GM12878 (cell line): ENCODE data around the gene PDCD6IP. TPM values are rescaled to one million over a fixed set of nuclear protein-coding genes. Genes with fewer than 3 reads are reported as not detected.

Experiments used
- ATAC-seq: fragments of 200-7000 bp; cut with Tn5 transposase; 3 replicates; pipeline ENCODE4 v1.9.1; 2020; ENCODE audit warnings: mild to moderate bottlenecking, moderate library complexity
- BruUV-seq: library from RNA; stranded (reverse); fragments of 400-500 nt; replicated peaks from 2 replicates; lab custom pipeline; 2021; lab: Mats Ljungman, UMichigan
- CTCF ChIA-PET: fragments of 300-600 bp; sonication (Branson Sonifier 250); formaldehyde crosslinking; extraction: SDS; loops from one replicate; lab custom pipeline; 2021; ENCODE audit warnings: inconsistent platforms; lab: Yijun Ruan, JAX
- POLR2A ChIA-PET: fragments of 350-600 bp; formaldehyde crosslinking; extraction: SDS; loops from one replicate; lab custom pipeline; 2021; ENCODE audit warnings: inconsistent platforms; lab: Charles Lee
- RAD21 ChIA-PET: fragments of 300-600 bp; sonication (Branson Sonifier 250); formaldehyde crosslinking; loops from one replicate; lab custom pipeline; 2023; ENCODE audit warnings: antibody characterized with exemption; ENCODE audit not compliant: unreplicated experiment; lab: Charles Lee
- SMC1A ChIA-PET: fragments of 300-600 bp; sonication (Branson Sonifier 250); formaldehyde crosslinking; loops from one replicate; lab custom pipeline; 2023; ENCODE audit not compliant: unreplicated experiment, uncharacterized antibody; lab: Charles Lee
- DNase-seq: peaks from one replicate; pipeline ENCODE4 v3.0.0-alpha.2; 2011; ENCODE audit warnings: low read depth, low spot score
- FAIRE-seq: peaks from 3 replicates; lab custom pipeline; 2011; peaks lifted over from hg19 to GRCh38; lab: Jason Lieb, UNC
- H2AFZ ChIP-seq: 2 replicates; pipeline ENCODE4 v1.6.0; 2011; ENCODE audit warnings: low read depth, low read length, control low read depth; ENCODE audit not compliant: control insufficient read depth
- H3K27ac ChIP-seq: 2 replicates; pipeline ENCODE4 v1.5.1; 2011; ENCODE audit warnings: control low read depth; ENCODE audit not compliant: control insufficient read depth, insufficient read depth
- H3K27me3 ChIP-seq, 2 experiments: replicated peaks in 1 of 2; 2 replicates each; pipeline versions ENCODE4 v1.6.0 to v1.6.1; 2011; ENCODE audit warnings: low read length in 1 of 2; ENCODE audit not compliant: control insufficient read depth in 2 of 2, insufficient read depth in 2 of 2
- H3K36me3 ChIP-seq, 2 experiments: 2 replicates each; pipeline ENCODE4 v1.5.1; 2011; ENCODE audit warnings: low read length in 1 of 2; ENCODE audit not compliant: control insufficient read depth in 2 of 2, insufficient read depth in 2 of 2
- H3K4me1 ChIP-seq: 2 replicates; pipeline ENCODE4 v1.6.1; 2011; ENCODE audit warnings: mild to moderate bottlenecking, low read length, moderate library complexity, mixed read lengths; ENCODE audit not compliant: control insufficient read depth, insufficient read depth
- H3K4me2 ChIP-seq: 2 replicates; pipeline ENCODE4 v1.6.0; 2011; ENCODE audit warnings: control low read depth; ENCODE audit not compliant: control insufficient read depth, insufficient read depth
- H3K4me3 ChIP-seq: fragments of 200-600 bp; sonication (generic); 2 replicates; pipeline ENCODE4 v1.5.1; 2016
- H3K79me2 ChIP-seq: 2 replicates; pipeline ENCODE4 v1.6.0; 2011; ENCODE audit warnings: low read length; ENCODE audit not compliant: control insufficient read depth, insufficient read depth
- H3K9ac ChIP-seq: 2 replicates; pipeline ENCODE4 v1.8.0; 2011; ENCODE audit warnings: low read length, control low read depth, mixed read lengths; ENCODE audit not compliant: control insufficient read depth, insufficient read depth
- H3K9me3 ChIP-seq: replicated peaks from 3 replicates; pipeline ENCODE4 v1.5.1; 2011; ENCODE audit warnings: mild to moderate bottlenecking, low read length; ENCODE audit not compliant: control insufficient read depth, insufficient read depth
- H4K20me1 ChIP-seq: 2 replicates; pipeline ENCODE4 v1.6.0; 2011; ENCODE audit not compliant: control insufficient read depth, insufficient read depth
- ASH2L ChIP-seq: fragments of 300-600, 200-600 bp; sonication (generic); IDR thresholded peaks from 2 replicates; pipeline ENCODE4 v1.6.1; 2017; ENCODE audit warnings: low read depth, mild to moderate bottlenecking, borderline replicate concordance
- BCL11A ChIP-seq: IDR thresholded peaks from 2 replicates; pipeline ENCODE4 v1.6.1; 2011; ENCODE audit warnings: low read depth, low read length
- BHLHE40 ChIP-seq, 2 experiments: fragments of 450-650 bp in 1 of 2; IDR thresholded peaks; 2 replicates each; pipeline ENCODE4 v1.6.1; 2011 to 2017; ENCODE audit warnings: low read depth in 2 of 2, borderline replicate concordance in 1 of 2, improper control_type of control experiment in 1 of 2, low read length in 1 of 2, mild to moderate bottlenecking in 1 of 2
- CBFB ChIP-seq: IDR thresholded peaks from 2 replicates; pipeline ENCODE4 v1.6.1; 2016; ENCODE audit warnings: antibody characterized with exemption, low read depth
- DPF2 ChIP-seq: fragments of 450-650 bp; IDR thresholded peaks from 2 replicates; pipeline ENCODE4 v1.6.1; 2017; ENCODE audit warnings: mild to moderate bottlenecking
- EZH2 ChIP-seq: IDR thresholded peaks from 2 replicates; pipeline ENCODE4 v1.6.1; 2012; ENCODE audit warnings: low read depth, mild to moderate bottlenecking, control low read depth, inconsistent platforms, low read length, borderline replicate concordance; ENCODE audit not compliant: control insufficient read depth
- HCFC1 ChIP-seq: fragments of 150-350 bp; IDR thresholded peaks from 2 replicates; pipeline ENCODE4 v1.6.1; 2014; ENCODE audit warnings: low read length
- LARP7 ChIP-seq: fragments of 450-650 bp; IDR thresholded peaks from 2 replicates; pipeline ENCODE4 v1.6.1; 2017; ENCODE audit warnings: mild to moderate bottlenecking
- TAF1 ChIP-seq: IDR thresholded peaks from 2 replicates; pipeline ENCODE4 v1.6.1; 2011; ENCODE audit warnings: mild to moderate bottlenecking, low read depth, low read length, borderline replicate concordance
- TBL1XR1 ChIP-seq: IDR thresholded peaks from 2 replicates; pipeline ENCODE4 v1.6.1; 2012; ENCODE audit warnings: low read depth, low read length, improper control_type of control experiment
- ZNF207 ChIP-seq: fragments of 450-650 bp; IDR thresholded peaks from 2 replicates; pipeline ENCODE4 v1.6.1; 2014; ENCODE audit warnings: antibody characterized with exemption, mild to moderate bottlenecking, borderline replicate concordance
- ZNF274 ChIP-seq: IDR thresholded peaks from one replicate; pipeline ENCODE4 v1.8.0; 2011; ENCODE audit not compliant: insufficient read length, insufficient read depth
- WGBS: methylation state at CpG from one replicate; pipeline ENCODE4 v1.1.6; 2016; ENCODE audit warnings: low lambda C conversion rate; ENCODE audit not compliant: insufficient replicate concordance, insufficient coverage; ENCODE audit errors: missing lambda C conversion rate; 5-methylcytosine and 5-hydroxymethylcytosine counted together
- in situ Hi-C: fragments of 300-500 bp; cut with MboI; formaldehyde crosslinking; loops from 9 replicates; pipeline ENCODE4 v1.14.3; 2018; ENCODE audit warnings: mixed read lengths
- intact Hi-C: fragments of 100-400 bp; cut with micrococcal nuclease; formaldehyde crosslinking; loops from one replicate; pipeline ENCODE4 v1.14.2; 2022; ENCODE audit not compliant: unreplicated experiment
- polyA plus RNA-seq, 11 experiments: library from polyadenylated mRNA; depleted of rRNA in 4 of 11; unstranded in 6 of 11; stranded (reverse) in 5 of 11; fragments of >200 nt; fragmentation: Nextera tagmentation in 4 of 11; fragmentation: Illumina TruSeq in 1 of 11; extraction: Ambion mirVana in 4 of 11; extraction: Trizol in 1 of 11; gene quantifications; 1 replicate in 1 of 11; 2 replicates in 10 of 11; pipeline versions ENCODE4 v1.2.1 to v1.2.3, GENCODE V29; 2011 to 2016; ENCODE audit warnings: inconsistent platforms in 2 of 11, missing spikeins in 2 of 11, low read depth in 1 of 11
- total RNA-seq, 4 experiments: library from RNA; depleted of rRNA in 3 of 4; stranded (reverse); fragments of >200 nt in 3 of 4; fragmentation: Illumina TruSeq in 1 of 4; extraction: Trizol in 1 of 4; gene quantifications; 2 replicates each; pipeline versions ENCODE4 v1.2.1 to v1.2.3, GENCODE V29; 2013 to 2021
- TF ChIP-seq, protein P1 (sequence below): fragments of 450-650 bp; IDR thresholded peaks from 2 replicates; pipeline ENCODE4 v1.6.1; 2014; ENCODE audit warnings: mild to moderate bottlenecking
- TF ChIP-seq, protein P2 (sequence below), 3 experiments: IDR thresholded peaks in 2 of 3; conservative IDR thresholded peaks in 1 of 3; 2 replicates each; pipeline ENCODE4 v1.5.1; 2011; ENCODE audit warnings: low read depth in 3 of 3, low read length in 3 of 3, mild to moderate bottlenecking in 3 of 3, control low read depth in 2 of 3, moderate library complexity in 2 of 3, inconsistent platforms in 1 of 3, mixed read lengths in 1 of 3; ENCODE audit not compliant: control insufficient read depth in 2 of 3, insufficient read depth in 1 of 3; ENCODE audit errors: extremely low read depth in 1 of 3
- TF ChIP-seq, protein P3 (sequence below): IDR thresholded peaks from 2 replicates; pipeline ENCODE4 v1.6.1; 2012; ENCODE audit warnings: low read depth, low read length, improper control_type of control experiment
- TF ChIP-seq, protein P4 (sequence below): fragments of 450-650 bp; formaldehyde crosslinking; IDR thresholded peaks from 2 replicates; pipeline ENCODE4 v1.4.0; 2022; ENCODE audit warnings: mild to moderate bottlenecking, moderate library complexity
- TF ChIP-seq, protein P5 (sequence below): fragments of 450-650 bp; conservative IDR thresholded peaks from 2 replicates; pipeline ENCODE4 v1.6.1; 2017; ENCODE audit warnings: mild to moderate bottlenecking, moderate library complexity

PDCD6IP gene
- total and polyA plus RNA-seq, 10 of the 15 experiments (the other 5 are each of a cell fraction or from before 2014, with no cell fraction given), result 16.0 to 169 (median 81.2) TPM

DNA sequence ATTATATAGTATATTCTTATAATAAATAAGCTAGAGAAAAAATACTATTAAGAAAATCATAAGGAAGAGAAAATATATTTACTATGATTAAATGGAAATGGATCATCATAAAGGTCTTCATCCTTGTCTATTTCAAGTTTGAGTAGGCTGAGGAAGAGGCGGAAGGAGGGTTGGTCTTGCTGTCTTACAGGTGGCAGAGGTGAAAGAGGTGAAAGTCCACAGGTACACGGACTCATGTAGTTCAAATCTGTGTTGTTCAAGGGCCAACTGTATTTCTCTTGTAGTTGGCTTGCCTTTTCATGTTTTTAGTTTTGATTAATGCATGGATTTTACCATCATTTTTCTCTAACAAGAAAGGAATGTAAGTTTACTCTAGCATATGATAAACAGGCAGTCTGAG is 41.7 kb downstream of the PDCD6IP start:
- H3K36me3 ChIP-seq, result peaks cover 2 to 9% of the 10 kb centered on the region in 2 experiments
- ChIA-PET CTCF (no interaction called here), POLR2A (no interaction called here), RAD21 (no interaction called here), SMC1A (no interaction called here)
- H3K9ac ChIP-seq, result no peak overlapping the region
- H3K4me1 ChIP-seq, result no peaks in the 10 kb centered on the region
- TF ChIP-seq CBFB (no peak), TBL1XR1 (no peak), ASH2L (no peak), DPF2 (no peak), ZNF207 (no peak), ZNF274 (no peak), HCFC1 (no peak), BCL11A (no peak), EZH2 (no peak), LARP7 (no peak), BHLHE40 (IDR thresholded peaks at IDR 0.05; ENCODE audit: borderline replicate concordance in 1 of 2, low read depth in 2 of 2, low read length in 1 of 2) (no peak), TAF1 (no peak)
- TF ChIP-seq, protein P1, sequence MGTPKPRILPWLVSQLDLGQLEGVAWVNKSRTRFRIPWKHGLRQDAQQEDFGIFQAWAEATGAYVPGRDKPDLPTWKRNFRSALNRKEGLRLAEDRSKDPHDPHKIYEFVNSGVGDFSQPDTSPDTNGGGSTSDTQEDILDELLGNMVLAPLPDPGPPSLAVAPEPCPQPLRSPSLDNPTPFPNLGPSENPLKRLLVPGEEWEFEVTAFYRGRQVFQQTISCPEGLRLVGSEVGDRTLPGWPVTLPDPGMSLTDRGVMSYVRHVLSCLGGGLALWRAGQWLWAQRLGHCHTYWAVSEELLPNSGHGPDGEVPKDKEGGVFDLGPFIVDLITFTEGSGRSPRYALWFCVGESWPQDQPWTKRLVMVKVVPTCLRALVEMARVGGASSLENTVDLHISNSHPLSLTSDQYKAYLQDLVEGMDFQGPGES, result no peak
- TF ChIP-seq, protein P2, sequence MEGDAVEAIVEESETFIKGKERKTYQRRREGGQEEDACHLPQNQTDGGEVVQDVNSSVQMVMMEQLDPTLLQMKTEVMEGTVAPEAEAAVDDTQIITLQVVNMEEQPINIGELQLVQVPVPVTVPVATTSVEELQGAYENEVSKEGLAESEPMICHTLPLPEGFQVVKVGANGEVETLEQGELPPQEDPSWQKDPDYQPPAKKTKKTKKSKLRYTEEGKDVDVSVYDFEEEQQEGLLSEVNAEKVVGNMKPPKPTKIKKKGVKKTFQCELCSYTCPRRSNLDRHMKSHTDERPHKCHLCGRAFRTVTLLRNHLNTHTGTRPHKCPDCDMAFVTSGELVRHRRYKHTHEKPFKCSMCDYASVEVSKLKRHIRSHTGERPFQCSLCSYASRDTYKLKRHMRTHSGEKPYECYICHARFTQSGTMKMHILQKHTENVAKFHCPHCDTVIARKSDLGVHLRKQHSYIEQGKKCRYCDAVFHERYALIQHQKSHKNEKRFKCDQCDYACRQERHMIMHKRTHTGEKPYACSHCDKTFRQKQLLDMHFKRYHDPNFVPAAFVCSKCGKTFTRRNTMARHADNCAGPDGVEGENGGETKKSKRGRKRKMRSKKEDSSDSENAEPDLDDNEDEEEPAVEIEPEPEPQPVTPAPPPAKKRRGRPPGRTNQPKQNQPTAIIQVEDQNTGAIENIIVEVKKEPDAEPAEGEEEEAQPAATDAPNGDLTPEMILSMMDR (IDR thresholded peaks at IDR 0.05 in 2 of 3, conservative IDR thresholded peaks at IDR 0.05 in 1 of 3; ENCODE audit: control insufficient read depth in 2 of 3, extremely low read depth in 1 of 3, insufficient read depth in 1 of 3, low read depth in 3 of 3, low read length in 3 of 3), result no peak
- TF ChIP-seq, protein P3, sequence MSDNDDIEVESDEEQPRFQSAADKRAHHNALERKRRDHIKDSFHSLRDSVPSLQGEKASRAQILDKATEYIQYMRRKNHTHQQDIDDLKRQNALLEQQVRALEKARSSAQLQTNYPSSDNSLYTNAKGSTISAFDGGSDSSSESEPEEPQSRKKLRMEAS, result no peak
- TF ChIP-seq, protein P4, sequence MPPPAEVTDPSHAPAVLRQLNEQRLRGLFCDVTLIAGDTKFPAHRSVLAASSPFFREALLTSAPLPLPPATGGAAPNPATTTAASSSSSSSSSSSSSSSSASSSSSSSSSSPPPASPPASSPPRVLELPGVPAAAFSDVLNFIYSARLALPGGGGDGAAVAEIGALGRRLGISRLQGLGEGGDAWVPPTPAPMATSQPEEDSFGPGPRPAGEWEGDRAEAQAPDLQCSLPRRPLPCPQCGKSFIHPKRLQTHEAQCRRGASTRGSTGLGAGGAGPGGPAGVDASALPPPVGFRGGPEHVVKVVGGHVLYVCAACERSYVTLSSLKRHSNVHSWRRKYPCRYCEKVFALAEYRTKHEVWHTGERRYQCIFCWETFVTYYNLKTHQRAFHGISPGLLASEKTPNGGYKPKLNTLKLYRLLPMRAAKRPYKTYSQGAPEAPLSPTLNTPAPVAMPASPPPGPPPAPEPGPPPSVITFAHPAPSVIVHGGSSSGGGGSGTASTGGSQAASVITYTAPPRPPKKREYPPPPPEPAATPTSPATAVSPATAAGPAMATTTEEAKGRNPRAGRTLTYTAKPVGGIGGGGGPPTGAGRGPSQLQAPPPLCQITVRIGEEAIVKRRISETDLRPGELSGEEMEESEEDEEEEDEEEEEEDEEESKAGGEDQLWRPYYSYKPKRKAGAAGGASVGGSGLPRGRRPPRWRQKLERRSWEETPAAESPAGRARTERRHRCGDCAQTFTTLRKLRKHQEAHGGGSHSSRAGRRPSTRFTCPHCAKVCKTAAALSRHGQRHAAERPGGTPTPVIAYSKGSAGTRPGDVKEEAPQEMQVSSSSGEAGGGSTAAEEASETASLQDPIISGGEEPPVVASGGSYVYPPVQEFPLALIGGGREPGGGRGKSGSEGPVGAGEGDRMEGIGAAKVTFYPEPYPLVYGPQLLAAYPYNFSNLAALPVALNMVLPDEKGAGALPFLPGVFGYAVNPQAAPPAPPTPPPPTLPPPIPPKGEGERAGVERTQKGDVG (CRISPR knock-in tag), result no peak
- TF ChIP-seq, protein P5, sequence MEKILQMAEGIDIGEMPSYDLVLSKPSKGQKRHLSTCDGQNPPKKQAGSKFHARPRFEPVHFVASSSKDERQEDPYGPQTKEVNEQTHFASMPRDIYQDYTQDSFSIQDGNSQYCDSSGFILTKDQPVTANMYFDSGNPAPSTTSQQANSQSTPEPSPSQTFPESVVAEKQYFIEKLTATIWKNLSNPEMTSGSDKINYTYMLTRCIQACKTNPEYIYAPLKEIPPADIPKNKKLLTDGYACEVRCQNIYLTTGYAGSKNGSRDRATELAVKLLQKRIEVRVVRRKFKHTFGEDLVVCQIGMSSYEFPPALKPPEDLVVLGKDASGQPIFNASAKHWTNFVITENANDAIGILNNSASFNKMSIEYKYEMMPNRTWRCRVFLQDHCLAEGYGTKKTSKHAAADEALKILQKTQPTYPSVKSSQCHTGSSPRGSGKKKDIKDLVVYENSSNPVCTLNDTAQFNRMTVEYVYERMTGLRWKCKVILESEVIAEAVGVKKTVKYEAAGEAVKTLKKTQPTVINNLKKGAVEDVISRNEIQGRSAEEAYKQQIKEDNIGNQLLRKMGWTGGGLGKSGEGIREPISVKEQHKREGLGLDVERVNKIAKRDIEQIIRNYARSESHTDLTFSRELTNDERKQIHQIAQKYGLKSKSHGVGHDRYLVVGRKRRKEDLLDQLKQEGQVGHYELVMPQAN, result no peak
- H3K79me2 ChIP-seq, result no peaks in the 10 kb centered on the region
- in situ Hi-C loops, result no loop called here
- intact Hi-C loops, result no loop called here
- DNase-seq (no peak), ATAC-seq (no peak), FAIRE-seq (no peak)
- H3K4me2 ChIP-seq, result no peak overlapping the region
- no peak overlapping the region for H3K4me3 ChIP-seq
- no peaks in the 10 kb centered on the region for H3K27me3 ChIP-seq
- no peaks in the 10 kb centered on the region for H3K9me3 ChIP-seq
- 97% methylated on average over 2 of the region's 2 CpGs for WGBS
- H2AFZ ChIP-seq, result no peak overlapping the region
- no peak overlapping the region for H3K27ac ChIP-seq
- BruUV-seq, result no TSS peak
- no peaks in the 10 kb centered on the region for H4K20me1 ChIP-seq
